Loucy (cell line): ENCODE results near the gene SSUH2.

ENCODE experiments used
- H2AFZ ChIP-seq: fragments of 200-600 bp; sonication (generic); 2 replicates; pipeline ENCODE4 v1.6.0; 2016; ENCODE audit warnings: antibody characterized with exemption, mild to moderate bottlenecking, low read length, moderate library complexity
- H3F3A ChIP-seq: fragments of 200-600 bp; 2 replicates; pipeline ENCODE4 v1.6.0; 2016; ENCODE audit warnings: antibody characterized with exemption, low read depth, mild to moderate bottlenecking
- H3K27me3 ChIP-seq: fragments of 200-600 bp; sonication (generic); 2 replicates; pipeline ENCODE4 v1.6.1; 2014; ENCODE audit warnings: low read length, mild to moderate bottlenecking; ENCODE audit not compliant: insufficient read depth, poor library complexity, severe bottlenecking
- H3K36me3 ChIP-seq: fragments of 200-600 bp; sonication (generic); 2 replicates; pipeline ENCODE4 v1.6.1; 2016; ENCODE audit warnings: low read length; ENCODE audit not compliant: insufficient read depth
- H3K4me1 ChIP-seq: fragments of 200-600 bp; sonication (generic); 2 replicates; pipeline ENCODE4 v1.5.1; 2014; ENCODE audit warnings: low read length, mild to moderate bottlenecking; ENCODE audit not compliant: insufficient read depth, poor library complexity, severe bottlenecking
- H3K4me2 ChIP-seq: fragments of 200-600 bp; sonication (generic); 2 replicates; pipeline ENCODE4 v1.6.0; 2014; ENCODE audit warnings: antibody characterized with exemption, low read length, low read depth, mild to moderate bottlenecking; ENCODE audit not compliant: poor library complexity, severe bottlenecking
- H3K4me3 ChIP-seq: fragments of 200-600 bp; sonication (generic); 2 replicates; pipeline ENCODE4 v1.5.1; 2014; ENCODE audit warnings: low read length, mild to moderate bottlenecking, mixed read lengths; ENCODE audit not compliant: poor library complexity, severe bottlenecking
- H3K79me2 ChIP-seq: fragments of 200-600 bp; sonication (generic); 2 replicates; pipeline ENCODE4 v1.6.1; 2014; ENCODE audit warnings: low read length; ENCODE audit not compliant: insufficient read depth
- H3K9ac ChIP-seq: fragments of 200-600 bp; sonication (generic); 2 replicates; pipeline ENCODE4 v1.6.0; 2014; ENCODE audit warnings: mild to moderate bottlenecking, low read depth, low read length, moderate library complexity; ENCODE audit not compliant: poor library complexity, severe bottlenecking
- H3K9me2 ChIP-seq: fragments of 200-600 bp; sonication (generic); replicated peaks from 2 replicates; pipeline ENCODE4 v1.6.1; 2016; ENCODE audit warnings: low read depth, low read length, mixed read lengths
- H3K9me3 ChIP-seq: fragments of 200-600 bp; sonication (generic); 2 replicates; pipeline ENCODE4 v1.6.1; 2014; ENCODE audit warnings: mild to moderate bottlenecking, antibody characterized with exemption, low read length, low read depth; ENCODE audit not compliant: insufficient read depth
- H4K20me1 ChIP-seq: fragments of 200-600 bp; sonication (generic); 2 replicates; pipeline ENCODE4 v1.6.0; 2014; ENCODE audit warnings: antibody characterized with exemption, low read length, mild to moderate bottlenecking; ENCODE audit not compliant: insufficient read depth, poor library complexity, severe bottlenecking
- EZH2phosphoT487 ChIP-seq: fragments of 200-600 bp; IDR thresholded peaks from 2 replicates; pipeline ENCODE4 v1.6.1; 2018; ENCODE audit warnings: antibody characterized with exemption, mild to moderate bottlenecking, moderate library complexity, borderline replicate concordance
- TF ChIP-seq, protein P1 (sequence below): fragments of 200-600 bp; sonication (generic); conservative IDR thresholded peaks from 2 replicates; pipeline ENCODE4 v1.5.1; 2014; ENCODE audit warnings: mild to moderate bottlenecking, antibody characterized with exemption, low read length

The SSUH2 gene

DNA sequence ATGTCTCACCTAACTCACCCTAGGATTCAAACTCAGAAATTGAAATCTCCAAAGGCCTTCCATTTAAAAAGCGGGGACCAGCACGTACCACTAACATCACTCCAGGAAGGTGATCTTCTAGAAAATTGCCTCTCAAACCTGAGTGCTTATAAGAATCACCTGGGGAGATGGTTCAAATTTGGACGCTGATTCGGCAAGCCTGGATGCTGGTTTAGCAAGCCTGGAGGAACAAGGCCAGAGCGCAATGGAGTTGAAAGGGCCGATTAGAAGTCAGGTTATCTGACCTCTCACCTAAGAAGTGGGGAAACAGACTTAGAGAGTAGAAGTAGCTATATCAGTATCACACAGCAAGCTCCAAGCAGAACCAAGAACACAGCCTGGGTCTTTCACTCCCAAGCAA, 68.2 kb downstream of the SSUH2 start:
- no peaks in the 10 kb centered on the region for H3K9me2 ChIP-seq

DNA sequence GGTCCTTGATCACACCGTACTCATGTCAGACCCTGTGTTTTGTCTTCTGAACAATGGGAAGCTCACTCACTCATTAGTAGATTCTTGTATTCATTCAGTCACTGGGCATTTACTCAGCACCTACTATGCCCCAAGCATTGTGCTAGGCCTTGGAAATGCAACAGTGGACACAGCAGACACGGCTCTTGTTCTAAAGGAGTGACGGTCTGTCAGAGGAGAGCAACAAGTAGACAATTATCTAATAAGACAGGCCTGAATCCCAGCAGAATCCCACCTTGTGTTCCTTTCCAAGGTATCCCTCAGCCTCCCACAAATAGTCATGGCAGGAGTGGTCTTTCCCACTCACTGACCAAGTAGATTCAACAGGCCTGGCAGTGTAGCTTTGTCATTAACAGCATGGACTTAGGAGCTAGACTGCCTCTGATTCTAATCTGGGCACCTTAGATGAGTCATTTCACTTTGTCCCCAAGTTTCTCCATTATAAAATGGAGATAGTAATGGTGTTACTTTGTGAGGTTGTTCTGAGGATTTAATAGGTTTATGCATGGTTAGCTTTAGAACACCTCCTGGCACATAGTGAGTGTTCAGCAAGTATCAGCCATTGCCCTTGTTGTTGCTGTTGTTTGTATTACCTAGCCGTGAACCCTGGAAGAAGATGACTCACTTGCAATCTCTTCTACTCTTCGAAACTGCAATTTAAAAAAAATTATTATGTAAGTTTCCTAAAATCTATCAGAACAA, 69.1 kb downstream of the SSUH2 start:
- no peak overlapping the region for H3K4me3 ChIP-seq
- no peaks in the 10 kb centered on the region for H3K9me3 ChIP-seq
- no peaks in the 10 kb centered on the region for H4K20me1 ChIP-seq
- no peaks in the 10 kb centered on the region for H3F3A ChIP-seq
- TF ChIP-seq, protein P1, sequence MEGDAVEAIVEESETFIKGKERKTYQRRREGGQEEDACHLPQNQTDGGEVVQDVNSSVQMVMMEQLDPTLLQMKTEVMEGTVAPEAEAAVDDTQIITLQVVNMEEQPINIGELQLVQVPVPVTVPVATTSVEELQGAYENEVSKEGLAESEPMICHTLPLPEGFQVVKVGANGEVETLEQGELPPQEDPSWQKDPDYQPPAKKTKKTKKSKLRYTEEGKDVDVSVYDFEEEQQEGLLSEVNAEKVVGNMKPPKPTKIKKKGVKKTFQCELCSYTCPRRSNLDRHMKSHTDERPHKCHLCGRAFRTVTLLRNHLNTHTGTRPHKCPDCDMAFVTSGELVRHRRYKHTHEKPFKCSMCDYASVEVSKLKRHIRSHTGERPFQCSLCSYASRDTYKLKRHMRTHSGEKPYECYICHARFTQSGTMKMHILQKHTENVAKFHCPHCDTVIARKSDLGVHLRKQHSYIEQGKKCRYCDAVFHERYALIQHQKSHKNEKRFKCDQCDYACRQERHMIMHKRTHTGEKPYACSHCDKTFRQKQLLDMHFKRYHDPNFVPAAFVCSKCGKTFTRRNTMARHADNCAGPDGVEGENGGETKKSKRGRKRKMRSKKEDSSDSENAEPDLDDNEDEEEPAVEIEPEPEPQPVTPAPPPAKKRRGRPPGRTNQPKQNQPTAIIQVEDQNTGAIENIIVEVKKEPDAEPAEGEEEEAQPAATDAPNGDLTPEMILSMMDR = no peak
- no peak for TF ChIP-seq EZH2phosphoT487
- H3K4me1 ChIP-seq = no peaks in the 10 kb centered on the region
- no peaks in the 10 kb centered on the region for H3K36me3 ChIP-seq
- H2AFZ ChIP-seq = no peak overlapping the region
- no peak overlapping the region for H3K9ac ChIP-seq
- no peaks in the 10 kb centered on the region for H3K9me2 ChIP-seq
- no peaks in the 10 kb centered on the region for H3K27me3 ChIP-seq
- H3K4me2 ChIP-seq = no peak overlapping the region
- H3K79me2 ChIP-seq = no peaks in the 10 kb centered on the region

More for the DNA sequence above, 68.2 kb downstream of the SSUH2 start:
- no peak overlapping the region for H3K4me2 ChIP-seq
- no peaks in the 10 kb centered on the region for H3K79me2 ChIP-seq
- no peak overlapping the region for H3K4me3 ChIP-seq
- H3K36me3 ChIP-seq = no peaks in the 10 kb centered on the region
- no peaks in the 10 kb centered on the region for H4K20me1 ChIP-seq
- TF ChIP-seq, protein P1 = no peak
- TF ChIP-seq EZH2phosphoT487 = no peak
- H3K9me3 ChIP-seq = no peaks in the 10 kb centered on the region
- H3K4me1 ChIP-seq = no peaks in the 10 kb centered on the region
- H2AFZ ChIP-seq = no peak overlapping the region
- H3K9ac ChIP-seq = no peak overlapping the region
- no peaks in the 10 kb centered on the region for H3F3A ChIP-seq
- no peaks in the 10 kb centered on the region for H3K27me3 ChIP-seq

DNA sequence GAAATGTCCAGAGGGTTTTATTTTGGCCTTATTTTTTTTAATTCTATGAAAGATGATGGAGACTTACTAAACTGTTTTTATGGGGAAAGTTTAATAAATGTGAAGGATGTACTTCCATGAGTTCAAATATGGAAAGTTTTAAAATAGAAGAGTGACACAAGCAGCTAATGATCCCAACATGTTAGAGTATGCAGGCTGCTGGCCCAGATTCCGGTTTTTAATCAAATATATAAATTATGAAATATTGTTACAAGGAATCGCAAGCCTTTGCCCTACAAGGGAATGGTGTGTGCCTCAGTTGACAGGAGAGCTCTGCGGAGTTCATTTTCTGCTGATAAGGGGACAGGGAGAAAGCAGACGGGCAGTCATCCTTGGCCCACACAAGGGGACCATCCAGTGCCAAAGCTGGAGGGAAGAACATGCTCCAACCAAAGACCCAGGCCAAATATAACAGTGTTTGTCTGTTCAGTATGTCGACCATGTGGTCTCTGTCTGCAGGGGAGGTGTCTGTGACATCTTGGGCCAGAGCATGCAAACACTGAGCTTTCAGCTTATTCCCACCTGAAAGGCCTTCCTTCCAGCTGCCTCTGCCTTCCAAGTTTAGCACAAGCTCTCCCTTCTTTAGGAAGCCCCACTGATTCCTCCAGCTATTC, 69.8 kb downstream of the SSUH2 start:
- Histone ChIP-seq H3F3A (no peaks in the 10 kb centered on the region), H3K4me3 (no peak overlapping the region), H3K9ac (no peak overlapping the region), H3K79me2 (no peaks in the 10 kb centered on the region), H3K36me3 (no peaks in the 10 kb centered on the region), H4K20me1 (no peaks in the 10 kb centered on the region), H3K27me3 (no peaks in the 10 kb centered on the region), H2AFZ (no peak overlapping the region), H3K9me2 (no peaks in the 10 kb centered on the region), H3K4me2 (no peak overlapping the region), H3K9me3 (no peaks in the 10 kb centered on the region), H3K4me1 (no peaks in the 10 kb centered on the region)
- TF ChIP-seq, protein P1 = no peak
- TF ChIP-seq EZH2phosphoT487 = no peak
